HG03432 (cell line): ENCODE results near the gene MARCHF10.

Experiments used
- ATAC-seq: cut with Tn5 transposase; IDR thresholded peaks from one replicate; pipeline ENCODE4 v1.9.1; 2021; ENCODE audit warnings: mild to moderate bottlenecking, moderate library complexity; ENCODE audit not compliant: unreplicated experiment

MARCHF10 gene

GRCh38 chr17:62755141-62755851, 52.8 kb downstream of the MARCHF10 start:
- no peak for ATAC-seq

- no peak for ATAC-seq
Measured at GRCh38 chr17:62754631-62755030, 53.5 kb downstream of the MARCHF10 start.

- no peak for ATAC-seq
Measured at GRCh38 chr17:62753562-62753961, 54.6 kb downstream of the MARCHF10 start.

- no peak for ATAC-seq
Measured at GRCh38 chr17:62751060-62751691, 56.9 kb downstream of the MARCHF10 start.

GRCh38 chr17:62750631-62751051, 57.5 kb downstream of the MARCHF10 start:
- no peak for ATAC-seq

- no peak for ATAC-seq
Measured at GRCh38 chr17:62749926-62750325, 58.2 kb downstream of the MARCHF10 start.

GRCh38 chr17:62746941-62747340, 61.2 kb downstream of the MARCHF10 start:
- ATAC-seq, result no peak

- no peak for ATAC-seq
Measured at GRCh38 chr17:62745806-62746205, 62.3 kb downstream of the MARCHF10 start.

GRCh38 chr17:62744259-62744658, 63.9 kb downstream of the MARCHF10 start:
- no peak for ATAC-seq

- peak; percentile 77 for ATAC-seq
Measured at GRCh38 chr17:62741290-62741689, 66.8 kb downstream of the MARCHF10 start.

- ATAC-seq, result no peak
Measured at GRCh38 chr17:62739645-62740388, 68.3 kb downstream of the MARCHF10 start.

GRCh38 chr17:62738281-62738680, 69.8 kb downstream of the MARCHF10 start:
- ATAC-seq, result no peak

- no peak for ATAC-seq
Measured at GRCh38 chr17:62737513-62737912, 70.6 kb downstream of the MARCHF10 start.

- ATAC-seq, result no peak
Measured at GRCh38 chr17:62735044-62735651, 73.0 kb downstream of the MARCHF10 start.

- no peak for ATAC-seq
Measured at GRCh38 chr17:62732125-62732524, 76.0 kb downstream of the MARCHF10 start.

GRCh38 chr17:62727916-62728672, 80.0 kb downstream of the MARCHF10 start:
- no peak for ATAC-seq

GRCh38 chr17:62725791-62726249, 82.3 kb downstream of the MARCHF10 start:
- ATAC-seq, result no peak

- ATAC-seq, result peak; percentile 92
Measured at GRCh38 chr17:62724398-62725146, 83.5 kb downstream of the MARCHF10 start.

GRCh38 chr17:62723842-62724241, 84.3 kb downstream of the MARCHF10 start:
- no peak for ATAC-seq

- ATAC-seq, result no peak
Measured at GRCh38 chr17:62722625-62723024, 85.5 kb downstream of the MARCHF10 start.
